ENCODE data around the gene PMS2. TPM values are rescaled to one million over a fixed set of nuclear protein-coding genes. Genes with fewer than 3 reads are reported as not detected.

PMS2 gene
- total and polyA plus RNA-seq, 10 of the 15 experiments (the other 5 are each of a cell fraction or from before 2014, with no cell fraction given) = 3.6 to 25.4 (median 18.0) TPM

- Histone ChIP-seq H3K9me3 (replicated peaks; ENCODE audit: control insufficient read depth, insufficient read depth, low read length) (no peaks in the 10 kb centered on the region), H3K4me3 (peak overlapping the region; percentile 88), H3K4me2 (ENCODE audit: control insufficient read depth, insufficient read depth) (peak overlapping the region; percentile 56), H3K9ac (ENCODE audit: control insufficient read depth, insufficient read depth, low read length) (no peak overlapping the region), H4K20me1 (ENCODE audit: control insufficient read depth, insufficient read depth) (no peaks in the 10 kb centered on the region), H3K79me2 (ENCODE audit: control insufficient read depth, insufficient read depth, low read length) (peaks cover 27% of the 10 kb centered on the region), H3K27ac (ENCODE audit: control insufficient read depth, insufficient read depth) (no peak overlapping the region), H3K36me3 (ENCODE audit: control insufficient read depth in 2 of 2, insufficient read depth in 2 of 2, low read length in 1 of 2) (no peaks in the 10 kb centered on the region; a peak in 1 of 4 replicates), H3K27me3 (replicated peaks in 1 of 2; ENCODE audit: control insufficient read depth in 2 of 2, insufficient read depth in 2 of 2, low read length in 1 of 2) (no peaks in the 10 kb centered on the region), H3K4me1 (ENCODE audit: control insufficient read depth, insufficient read depth, low read length) (no peaks in the 10 kb centered on the region), H2AFZ (ENCODE audit: control insufficient read depth, low read depth, low read length) (no peak overlapping the region)
- in situ Hi-C loops (cut with MboI) (no loop called here), intact Hi-C loops (cut with micrococcal nuclease; ENCODE audit: unreplicated experiment) (no loop called here)
- ChIA-PET RAD21 (ENCODE audit: unreplicated experiment) (interaction anchor here (0.7 to 2.0 kb wide), 6 partner anchors 10 to 266 kb away, joined by 3 to 7 read pairs (median 4); partner anchors contain the start of genes AIMP2 and PMS2), POLR2A (interaction anchor here (0.6 to 1.3 kb wide), 8 partner anchors 10 to 1469 kb away, joined by 3 to 5 read pairs (median 4); partner anchors contain the start of genes AIMP2 and PMS2), CTCF (interaction anchor here (0.6 to 1.5 kb wide), 6 partner anchors 9 to 293 kb away, joined by 3 to 4 read pairs (median 4); no protein-coding TSS in a partner anchor), SMC1A (ENCODE audit: uncharacterized antibody, unreplicated experiment) (interaction anchor here (0.6 to 1.9 kb wide), 5 partner anchors 10 to 380 kb away, joined by 3 to 6 read pairs (median 3); no protein-coding TSS in a partner anchor)
- ATAC-seq (peak; percentile 18; the same call in 2 of the 3 replicates), FAIRE-seq (no peak), DNase-seq (ENCODE audit: low read depth, low spot score) (no peak)
- 28% methylated on average over 14 of the region's 14 CpGs for WGBS (ENCODE audit: insufficient coverage, insufficient replicate concordance, low lambda C conversion rate, missing lambda C conversion rate)
- BruUV-seq (replicated peaks) = no TSS peak
- TF ChIP-seq LARP7 (IDR thresholded peaks at IDR 0.05) (no peak), CEBPZ (IDR thresholded peaks at IDR 0.05; ENCODE audit: low read depth, low read length) (no peak), NR2C1 (IDR thresholded peaks at IDR 0.05) (peak; percentile 28; the same call in 1 of the 2 replicates), USF2 (IDR thresholded peaks at IDR 0.05; ENCODE audit: borderline replicate concordance, low read depth, low read length) (no peak), SMAD1 (IDR thresholded peaks at IDR 0.05; ENCODE audit: low read depth, partially characterized antibody) (no peak), NR2F1 (conservative IDR thresholded peaks at IDR 0.05) (peak; percentile 88), MLLT1 (IDR thresholded peaks at IDR 0.05) (no peak), RUNX3 (IDR thresholded peaks at IDR 0.05; ENCODE audit: low read length) (peak; percentile 16; the same call in 1 of the 2 replicates), PML (IDR thresholded peaks at IDR 0.05; ENCODE audit: low read length) (no peak), IKZF2 (IDR thresholded peaks at IDR 0.05) (peak in 1 of 2 experiments; percentile 21; a peak in 1 of 4 replicates), CTCF (IDR thresholded peaks at IDR 0.05 in 2 of 3, conservative IDR thresholded peaks at IDR 0.05 in 1 of 3; ENCODE audit: control insufficient read depth in 2 of 3, extremely low read depth in 1 of 3, insufficient read depth in 1 of 3, low read depth in 3 of 3, low read length in 3 of 3) (no peak), HDAC2 (IDR thresholded peaks at IDR 0.05) (no peak), SIN3A (IDR thresholded peaks at IDR 0.05; ENCODE audit: low read depth, low read length) (no peak), RELA (IDR thresholded peaks at IDR 0.05; ENCODE audit: borderline replicate concordance, partially characterized antibody) (no peak)
Observed at GRCh38 chr7:6057316-6058129, 48.7 kb upstream of the PMS2 start.
